Epithelial cell of proximal tubule (primary cell): ENCODE measurements around the gene KIZ. TPM values are rescaled to one million over a fixed set of nuclear protein-coding genes. Genes with fewer than 3 reads are reported as not detected.

Experiments
- DNase-seq: peaks from one replicate; pipeline ENCODE4 v3.0.0-alpha.2; 2011; ENCODE audit warnings: low read depth
- H3K4me3 ChIP-seq: 2 replicates; pipeline ENCODE4 v1.5.1; 2011; ENCODE audit warnings: low read depth, mild to moderate bottlenecking, low read length
- total RNA-seq: library from RNA; depleted of rRNA; stranded (reverse); fragments of >200 nt; gene quantifications from 2 replicates; pipeline ENCODE4 v1.2.3, GENCODE V29; 2015
- TF ChIP-seq, protein P1 (sequence below): conservative IDR thresholded peaks from 2 replicates; pipeline ENCODE4 v1.5.1; 2012; ENCODE audit warnings: low read depth, mild to moderate bottlenecking, low read length

Gene KIZ
- total RNA-seq, 1 donor from 2014 or later, result 4.7 TPM

DNA sequence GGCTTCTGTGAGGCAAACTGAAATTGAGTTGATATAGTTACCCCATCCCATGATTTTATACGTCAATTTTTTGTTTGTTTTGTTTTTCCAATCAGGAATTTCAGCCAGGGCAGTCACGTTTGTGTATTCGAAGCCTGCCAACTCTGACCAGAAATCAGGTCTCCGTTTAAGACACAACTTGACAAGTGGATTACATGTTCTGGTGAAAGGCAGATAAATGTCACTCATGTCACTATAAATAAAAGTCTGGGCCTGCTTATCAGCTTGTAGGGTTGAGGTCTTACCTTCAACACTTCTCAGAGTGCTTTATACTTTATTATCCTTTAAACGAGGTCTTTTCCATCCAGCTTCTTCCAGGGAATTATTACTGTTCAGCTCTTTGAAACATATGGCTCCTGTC lies 168.9 kb downstream of the KIZ start:
- TF ChIP-seq, protein P1, sequence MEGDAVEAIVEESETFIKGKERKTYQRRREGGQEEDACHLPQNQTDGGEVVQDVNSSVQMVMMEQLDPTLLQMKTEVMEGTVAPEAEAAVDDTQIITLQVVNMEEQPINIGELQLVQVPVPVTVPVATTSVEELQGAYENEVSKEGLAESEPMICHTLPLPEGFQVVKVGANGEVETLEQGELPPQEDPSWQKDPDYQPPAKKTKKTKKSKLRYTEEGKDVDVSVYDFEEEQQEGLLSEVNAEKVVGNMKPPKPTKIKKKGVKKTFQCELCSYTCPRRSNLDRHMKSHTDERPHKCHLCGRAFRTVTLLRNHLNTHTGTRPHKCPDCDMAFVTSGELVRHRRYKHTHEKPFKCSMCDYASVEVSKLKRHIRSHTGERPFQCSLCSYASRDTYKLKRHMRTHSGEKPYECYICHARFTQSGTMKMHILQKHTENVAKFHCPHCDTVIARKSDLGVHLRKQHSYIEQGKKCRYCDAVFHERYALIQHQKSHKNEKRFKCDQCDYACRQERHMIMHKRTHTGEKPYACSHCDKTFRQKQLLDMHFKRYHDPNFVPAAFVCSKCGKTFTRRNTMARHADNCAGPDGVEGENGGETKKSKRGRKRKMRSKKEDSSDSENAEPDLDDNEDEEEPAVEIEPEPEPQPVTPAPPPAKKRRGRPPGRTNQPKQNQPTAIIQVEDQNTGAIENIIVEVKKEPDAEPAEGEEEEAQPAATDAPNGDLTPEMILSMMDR, result no peak

More for the DNA sequence above, 168.9 kb downstream of the KIZ start:
- no peak for DNase-seq
- no peak overlapping the region for H3K4me3 ChIP-seq

Other genes with a start within 250 kb of the KIZ start
- not detected in 2 replicates for gene LINC00237, start 19.7 kb upstream of the KIZ start, total RNA-seq
- 92.0 and 112 TPM in 2 replicates for gene XRN2, start 177.2 kb downstream of the KIZ start, total RNA-seq